IPS-20b (cell line): ENCODE results near the gene CFAP46.
"Not testable (repeated sequence)": the region's sequence is repeated elsewhere in the genome, so short reads cannot be mapped to it uniquely, and the experiment has no call there.

ENCODE experiments used
- H3K27ac ChIP-seq: one replicate; pipeline ENCODE4 v1.5.1; 2013; ENCODE audit warnings: low read length
- H3K27me3 ChIP-seq: 2 replicates; pipeline ENCODE4 v1.6.1; 2013; ENCODE audit warnings: mild to moderate bottlenecking, low read length, inconsistent platforms; ENCODE audit not compliant: insufficient read depth
- H3K36me3 ChIP-seq: 2 replicates; pipeline ENCODE4 v1.6.1; 2013; ENCODE audit warnings: low read depth, mild to moderate bottlenecking, inconsistent platforms, low read length, moderate library complexity; ENCODE audit not compliant: insufficient read depth
- H3K4me1 ChIP-seq: 2 replicates; pipeline ENCODE4 v1.6.1; 2013; ENCODE audit warnings: mild to moderate bottlenecking, control low read depth, inconsistent platforms, low read length, moderate library complexity; ENCODE audit not compliant: insufficient read depth
- H3K4me3 ChIP-seq: 2 replicates; pipeline ENCODE4 v1.5.1; 2013; ENCODE audit warnings: mild to moderate bottlenecking, low read length, inconsistent platforms
- H3K9ac ChIP-seq: 2 replicates; pipeline ENCODE4 v1.6.1; 2013; ENCODE audit warnings: low read depth, mild to moderate bottlenecking, inconsistent platforms, low read length, moderate library complexity
- H3K9me3 ChIP-seq: 2 replicates; pipeline ENCODE4 v1.6.1; 2013; ENCODE audit warnings: mild to moderate bottlenecking, low read depth, low read length, inconsistent platforms; ENCODE audit not compliant: insufficient read depth

CFAP46 gene

DNA sequence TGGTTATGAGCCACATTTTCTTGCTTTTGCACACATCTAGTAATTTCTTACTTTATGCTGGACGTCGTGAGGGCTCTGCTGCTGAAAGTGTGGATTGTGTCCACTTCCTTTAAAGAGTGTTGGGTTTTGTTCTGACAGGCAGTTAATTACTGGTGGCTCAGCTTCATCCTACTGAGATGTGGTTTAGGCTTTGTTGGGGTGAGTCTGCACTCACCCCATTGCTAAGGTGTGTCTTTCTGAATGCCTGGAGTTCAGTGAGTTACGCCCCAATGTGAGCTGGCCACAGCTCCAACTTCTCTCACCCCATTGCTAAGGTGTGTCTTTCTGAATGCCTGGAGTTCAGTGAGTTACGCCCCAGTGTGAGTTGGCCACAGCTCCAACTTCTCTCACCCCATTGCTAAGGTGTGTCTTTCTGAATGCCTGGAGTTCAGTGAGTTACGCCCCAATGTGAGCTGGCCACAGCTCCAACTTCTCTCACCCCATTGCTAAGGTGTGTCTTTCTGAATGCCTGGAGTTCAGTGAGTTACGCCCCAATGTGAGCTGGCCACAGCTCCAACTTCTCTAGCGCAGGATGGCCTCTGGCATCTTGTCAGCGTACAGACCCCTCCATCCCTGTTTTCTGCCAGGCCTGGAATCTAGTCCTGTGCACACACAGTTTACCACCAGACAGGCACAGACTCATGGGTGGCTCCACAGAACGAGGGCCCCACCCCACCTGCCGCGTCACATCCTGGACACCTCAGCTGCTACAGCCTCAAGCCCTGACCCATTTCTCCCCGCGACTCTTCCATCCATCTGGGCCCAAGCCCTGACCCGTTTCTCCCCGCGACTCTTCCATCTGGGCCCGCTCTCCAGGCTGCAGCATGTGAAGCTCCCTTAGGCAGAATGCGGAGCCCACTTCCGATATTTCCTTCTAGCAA is 39.5 kb downstream of the CFAP46 start:
- H3K4me3 ChIP-seq, H3K27ac ChIP-seq, H3K4me1 ChIP-seq, H3K9ac ChIP-seq, H3K36me3 ChIP-seq, H3K27me3 ChIP-seq, H3K9me3 ChIP-seq: not testable (repeated sequence)

DNA sequence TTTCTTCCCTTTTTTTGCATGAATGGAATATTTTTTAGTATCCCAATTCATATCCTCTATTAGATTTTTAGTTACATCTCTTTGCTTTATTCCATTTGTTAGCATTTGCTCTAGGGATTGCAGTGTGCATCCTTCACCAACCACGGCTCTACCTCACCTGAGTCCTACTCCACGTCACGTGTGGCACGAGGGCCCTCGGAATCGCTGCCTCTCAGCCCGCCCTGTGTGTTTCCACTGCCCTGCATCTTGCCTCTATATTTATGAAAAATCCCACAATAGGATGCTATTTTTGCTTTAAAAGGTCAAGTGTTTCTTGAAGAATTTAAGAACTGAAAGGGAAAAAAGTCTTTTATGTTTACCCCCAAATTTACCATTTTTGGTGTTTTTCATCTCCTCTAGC is 41.0 kb downstream of the CFAP46 start:
- Histone ChIP-seq H3K36me3 (no peaks in the 10 kb centered on the region), H3K27ac (no peak overlapping the region), H3K4me3 (no peak overlapping the region), H3K4me1 (no peaks in the 10 kb centered on the region; the same call in 1 of the 2 replicates), H3K9me3 (peaks cover 7% of the 10 kb centered on the region; the same call in 1 of the 2 replicates), H3K27me3 (no peaks in the 10 kb centered on the region), H3K9ac (no peak overlapping the region)

DNA sequence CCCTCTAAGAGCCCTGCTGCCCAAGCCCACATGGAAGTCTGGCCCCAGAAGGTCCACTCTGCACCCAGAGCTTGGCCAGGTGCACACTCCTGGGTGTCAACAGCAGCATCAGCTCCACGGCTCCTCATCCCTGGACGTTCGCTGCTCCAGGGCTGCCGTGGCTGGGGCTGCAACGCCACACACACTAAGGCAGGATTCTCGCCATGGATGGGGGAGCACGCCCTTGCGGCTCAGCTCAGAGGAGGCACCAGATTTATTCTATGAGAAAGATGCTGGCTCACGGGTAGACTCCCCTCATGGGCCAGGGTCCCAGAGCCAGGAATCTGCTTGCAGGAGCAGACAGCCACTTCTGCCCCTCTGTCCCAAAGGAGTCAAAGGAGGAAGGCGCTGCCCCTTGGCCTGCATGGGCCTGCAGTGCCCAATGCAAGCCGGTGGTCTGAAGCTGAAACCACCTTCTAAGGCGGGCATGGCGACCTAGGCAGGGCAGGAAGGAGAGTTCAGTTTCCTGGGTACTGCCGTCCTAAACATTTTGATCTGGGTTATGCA is 42.1 kb downstream of the CFAP46 start:
- Histone ChIP-seq H3K4me3 (no peak overlapping the region), H3K4me1 (no peaks in the 10 kb centered on the region; the same call in 1 of the 2 replicates), H3K9ac (no peak overlapping the region), H3K27ac (no peak overlapping the region), H3K9me3 (peaks cover 7% of the 10 kb centered on the region; the same call in 1 of the 2 replicates), H3K36me3 (no peaks in the 10 kb centered on the region), H3K27me3 (no peaks in the 10 kb centered on the region)

DNA sequence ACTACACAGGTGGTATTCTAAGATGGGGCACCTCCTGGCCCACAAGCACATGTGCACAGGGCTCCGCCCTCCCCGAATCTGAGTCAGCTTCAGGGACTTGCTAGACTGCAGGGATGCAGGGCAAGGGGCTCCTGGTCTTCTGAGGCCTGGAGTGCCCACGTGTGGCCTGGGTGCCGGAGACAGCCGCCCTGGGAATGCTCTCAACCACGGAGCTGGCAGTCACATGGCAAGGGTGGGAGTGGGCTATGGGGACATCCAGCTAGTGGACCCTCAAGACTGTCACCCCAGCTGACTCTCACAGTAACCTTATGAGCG is 42.7 kb downstream of the CFAP46 start:
- Histone ChIP-seq H3K36me3 (no peaks in the 10 kb centered on the region), H3K4me1 (no peaks in the 10 kb centered on the region; the same call in 1 of the 2 replicates), H3K9me3 (peaks cover 7% of the 10 kb centered on the region; the same call in 1 of the 2 replicates), H3K4me3 (no peak overlapping the region), H3K27ac (no peak overlapping the region), H3K9ac (no peak overlapping the region), H3K27me3 (no peaks in the 10 kb centered on the region)

DNA sequence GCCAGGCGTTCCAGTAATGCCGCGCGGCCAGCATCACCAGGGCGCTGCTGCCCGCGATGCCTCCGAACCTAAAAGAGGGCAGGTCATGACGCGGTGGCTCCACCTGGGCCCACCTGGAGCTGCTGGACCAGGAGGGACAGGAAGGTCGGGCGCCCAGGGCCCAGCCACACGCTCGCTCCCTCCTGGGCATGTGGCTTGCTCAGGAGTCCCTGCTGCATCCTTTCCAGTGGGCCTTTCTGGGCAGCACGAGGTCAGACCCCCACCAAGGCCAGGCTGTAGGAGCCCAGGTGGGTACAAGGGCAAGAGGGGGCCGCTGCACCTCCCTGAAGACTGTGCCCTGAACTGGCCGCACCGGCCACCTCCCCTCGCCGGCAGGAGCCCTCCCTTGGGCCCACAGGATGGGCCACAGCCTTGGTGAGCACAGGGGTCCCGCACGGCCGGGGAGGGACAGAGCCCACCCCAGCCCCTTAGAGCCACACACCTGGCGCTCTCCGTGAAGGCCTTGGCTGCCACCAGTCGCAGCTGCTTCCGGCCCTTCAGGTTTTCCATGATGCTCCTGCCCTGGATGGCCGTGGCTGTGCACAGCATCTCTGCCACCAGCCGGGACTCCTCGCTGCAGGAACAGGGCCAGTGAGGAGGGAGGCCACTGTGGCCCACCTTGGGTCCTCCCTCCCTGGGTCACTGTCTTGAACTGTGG is 43.2 kb downstream of the CFAP46 start:
- Histone ChIP-seq H3K4me1 (no peaks in the 10 kb centered on the region; the same call in 1 of the 2 replicates), H3K4me3 (no peak overlapping the region), H3K27ac (no peak overlapping the region), H3K9ac (no peak overlapping the region), H3K9me3 (peaks cover 7% of the 10 kb centered on the region; the same call in 1 of the 2 replicates), H3K27me3 (no peaks in the 10 kb centered on the region), H3K36me3 (no peaks in the 10 kb centered on the region)

DNA sequence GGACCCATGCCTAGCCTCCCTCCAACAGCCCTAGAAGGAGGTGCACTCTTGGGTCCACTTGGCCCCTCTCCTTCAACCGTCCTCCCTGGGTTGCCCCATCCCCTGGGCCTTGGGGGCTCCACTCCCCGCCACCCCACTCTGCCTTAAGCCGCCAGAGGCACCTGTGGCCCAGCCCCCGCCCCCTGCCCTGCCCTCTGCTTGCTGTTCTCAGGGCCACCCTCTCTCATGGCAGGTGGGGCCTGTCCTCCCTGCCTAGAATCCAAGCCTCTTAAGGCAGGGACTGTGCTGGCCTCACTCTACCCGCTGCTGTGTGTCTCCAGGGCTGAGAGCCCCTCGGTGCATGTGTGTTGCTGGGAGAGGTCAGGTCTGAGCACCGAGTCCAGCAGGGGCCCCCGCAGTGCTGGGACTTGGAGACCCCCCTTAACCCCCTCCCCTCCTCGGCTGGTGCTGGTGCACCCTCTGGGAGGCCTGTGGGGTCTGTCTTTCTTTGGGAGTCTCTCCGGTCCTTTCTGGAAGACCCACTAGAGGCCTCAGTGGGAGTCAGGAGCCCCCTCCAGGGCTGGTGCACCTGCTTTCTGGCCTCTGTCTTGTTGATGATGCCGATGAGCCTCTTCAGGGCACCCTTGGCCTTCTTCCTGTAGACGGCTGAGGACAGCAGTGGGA is 43.8 kb downstream of the CFAP46 start:
- Histone ChIP-seq H3K9ac (no peak overlapping the region), H3K4me1 (peaks cover 2% of the 10 kb centered on the region; the same call in 1 of the 2 replicates), H3K9me3 (peaks cover 7% of the 10 kb centered on the region; the same call in 1 of the 2 replicates), H3K36me3 (no peaks in the 10 kb centered on the region), H3K4me3 (no peak overlapping the region), H3K27me3 (no peaks in the 10 kb centered on the region), H3K27ac (no peak overlapping the region)

DNA sequence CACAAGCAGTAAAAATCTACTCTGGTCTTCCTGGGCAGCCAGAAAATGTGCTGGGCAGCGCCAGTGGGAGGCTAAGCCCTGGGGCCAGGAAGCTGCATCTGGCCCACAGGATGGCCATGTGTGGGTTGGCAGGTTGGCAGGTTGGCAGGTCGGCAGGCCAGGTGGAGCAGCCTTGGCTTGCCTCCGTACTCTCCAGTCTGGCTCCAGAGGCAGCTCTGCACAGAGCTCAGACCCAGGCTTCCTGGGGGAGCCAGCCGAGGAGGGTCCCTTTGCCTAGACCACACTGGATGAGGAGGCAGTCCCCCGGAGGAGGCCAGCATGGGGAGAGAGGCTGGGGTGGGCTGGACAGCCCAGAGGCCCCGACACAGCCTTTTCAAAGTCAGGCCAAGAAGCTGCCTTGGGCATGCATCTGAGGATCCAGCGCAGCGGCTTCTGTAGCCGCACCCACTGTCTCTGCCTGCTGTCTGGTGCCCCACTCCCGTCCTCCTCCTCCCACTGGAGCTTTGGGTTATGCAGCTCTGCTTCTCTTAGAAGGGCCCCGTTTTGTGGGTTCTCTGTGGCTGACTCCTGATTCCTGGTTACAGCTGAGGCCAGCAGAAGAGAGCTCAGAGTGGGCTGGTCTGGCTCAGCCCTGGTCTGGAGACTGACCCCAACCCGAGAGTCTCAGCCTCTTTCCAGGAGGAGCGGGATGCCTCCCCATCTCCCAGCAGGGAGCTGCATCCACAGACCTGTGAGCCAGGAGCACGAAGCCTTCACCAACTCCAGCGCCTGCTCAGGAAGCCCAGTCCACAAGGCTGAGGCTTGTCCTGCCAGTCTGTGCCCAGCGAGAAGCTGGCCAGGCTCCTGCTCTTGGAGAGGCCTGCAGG is 44.6 kb downstream of the CFAP46 start:
- Histone ChIP-seq H3K36me3 (no peaks in the 10 kb centered on the region), H3K9me3 (peaks cover 7% of the 10 kb centered on the region; the same call in 1 of the 2 replicates), H3K27ac (no peak overlapping the region), H3K4me3 (no peak overlapping the region), H3K27me3 (no peaks in the 10 kb centered on the region), H3K4me1 (peaks cover 3% of the 10 kb centered on the region; the same call in 1 of the 2 replicates), H3K9ac (no peak overlapping the region)

DNA sequence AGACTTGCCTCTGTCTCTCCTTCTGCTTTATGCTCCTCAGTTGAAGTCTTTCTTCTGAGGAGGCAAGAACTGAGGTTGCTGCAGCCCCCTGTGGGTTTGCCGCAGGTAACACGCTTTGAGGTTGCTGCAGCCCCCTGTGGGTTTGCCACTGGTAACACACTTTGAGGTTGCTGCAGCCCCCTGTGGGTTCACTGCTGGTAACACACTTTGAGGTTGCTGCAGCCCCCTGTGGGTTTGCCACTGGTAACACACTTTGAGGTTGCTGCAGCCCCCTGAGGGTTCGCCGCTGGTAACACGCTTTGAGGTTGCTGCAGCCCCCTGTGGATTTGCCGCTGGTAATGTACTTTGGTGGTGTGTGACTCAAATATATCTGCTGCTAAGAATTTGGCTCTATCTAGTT is 48.6 kb downstream of the CFAP46 start:
- H3K9ac ChIP-seq, H3K27ac ChIP-seq, H3K9me3 ChIP-seq, H3K36me3 ChIP-seq, H3K4me3 ChIP-seq, H3K27me3 ChIP-seq: not testable (repeated sequence)
- peaks cover 19% of the 10 kb centered on the region; the same call in 1 of the 2 replicates for H3K4me1 ChIP-seq

DNA sequence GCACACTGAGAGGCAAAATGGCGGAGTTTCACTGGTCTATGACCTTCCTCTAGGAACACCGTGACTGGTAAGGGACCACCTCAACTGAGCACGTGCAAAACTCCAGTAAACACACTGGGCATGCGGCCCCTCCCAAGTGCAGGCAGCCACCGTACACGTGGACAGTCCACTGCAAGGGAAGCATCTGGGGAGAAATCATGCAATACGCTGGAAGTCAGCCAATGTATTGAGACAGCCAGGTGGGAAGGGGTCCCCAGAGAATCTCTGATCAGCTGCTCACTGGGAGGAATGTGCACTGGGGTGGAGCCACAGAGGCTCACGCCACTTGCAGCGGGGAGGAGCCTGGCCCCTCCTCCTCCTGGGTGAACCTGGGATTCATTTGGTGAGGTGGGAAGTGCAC is 49.3 kb downstream of the CFAP46 start:
- no peak overlapping the region for H3K9ac ChIP-seq
- peaks cover 19% of the 10 kb centered on the region; the same call in 1 of the 2 replicates for H3K4me1 ChIP-seq
- no peaks in the 10 kb centered on the region for H3K9me3 ChIP-seq
- no peaks in the 10 kb centered on the region for H3K36me3 ChIP-seq
- no peak overlapping the region for H3K27ac ChIP-seq
- no peaks in the 10 kb centered on the region for H3K27me3 ChIP-seq
- no peak overlapping the region for H3K4me3 ChIP-seq

DNA sequence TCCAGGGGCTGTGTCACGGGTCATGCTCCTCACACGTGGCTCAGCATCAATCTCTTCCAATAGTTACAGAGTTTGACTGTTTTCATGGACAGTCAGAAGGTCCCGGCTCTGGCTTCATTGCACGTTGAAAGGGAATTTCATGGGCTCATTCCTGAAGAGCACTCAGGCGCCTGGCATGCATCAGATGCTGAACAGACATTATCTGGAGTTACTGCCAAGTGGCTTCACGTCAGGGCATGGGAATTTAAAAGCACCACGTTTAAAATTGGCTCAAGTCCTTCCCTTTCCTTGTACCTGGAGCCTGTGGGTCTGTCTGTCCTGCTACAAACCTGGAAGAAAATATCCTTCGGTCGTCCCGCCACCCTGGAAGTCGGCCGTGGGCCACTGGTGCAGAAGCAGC is 50.4 kb downstream of the CFAP46 start:
- Histone ChIP-seq H3K27ac (peak overlapping the region; percentile 19), H3K9me3 (no peaks in the 10 kb centered on the region), H3K36me3 (no peaks in the 10 kb centered on the region), H3K4me1 (peaks cover 19% of the 10 kb centered on the region; the same call in 1 of the 2 replicates), H3K27me3 (no peaks in the 10 kb centered on the region), H3K9ac (no peak overlapping the region), H3K4me3 (peak overlapping the region; percentile 17; the same call in 1 of the 2 replicates)
